Adrenal gland (tissue), 12 donors: ENCODE measurements around the gene UVRAG. TPM values are rescaled to one million over a fixed set of nuclear protein-coding genes. Genes with fewer than 3 reads are reported as not detected.

Source experiments
- DNase-seq, 7 donors: peaks; one replicate each; pipeline ENCODE4 v3.0.0-alpha.2; 2019 to 2020
- H3K27ac ChIP-seq, 5 donors: fragments of 200-600 bp; sonication (generic) in 4 of 5; 1 replicate in 3 of 5; 2 replicates in 2 of 5; pipeline versions ENCODE4 v1.5.1 to v1.8.0; 2016 to 2020; ENCODE audit warnings: mild to moderate bottlenecking in 1 of 5
- H3K27me3 ChIP-seq: fragments of 200-600 bp; 2 replicates; pipeline ENCODE4 v1.8.0; 2021
- H3K36me3 ChIP-seq, 2 donors: fragments of 200-600 bp; replicated peaks in 1 of 2; 1 replicate in 1 of 2; 2 replicates in 1 of 2; pipeline versions ENCODE4 v1.5.1 to v1.8.0; 2018 to 2022
- H3K4me1 ChIP-seq, 2 donors: fragments of 200-600 bp; replicated peaks in 1 of 2; 1 replicate in 1 of 2; 2 replicates in 1 of 2; pipeline versions ENCODE4 v1.5.1 to v1.8.0; 2018 to 2021
- H3K4me3 ChIP-seq, 4 donors: fragments of 200-600 bp; sonication (generic) in 3 of 4; one replicate each; pipeline ENCODE4 v1.5.1; 2016 to 2018
- H3K9me3 ChIP-seq, 3 donors: fragments of 200-600 bp; sonication (generic) in 1 of 3; replicated peaks in 1 of 3; 1 replicate in 2 of 3; 2 replicates in 1 of 3; pipeline versions ENCODE4 v1.5.1 to v1.8.0; 2016 to 2021
- CTCF ChIP-seq, 6 experiments: fragments of 450-650 bp in 4 of 6; fragments of 200-600 bp in 2 of 6; sonication (generic) in 1 of 6; IDR thresholded peaks; 1 replicate in 5 of 6; 2 replicates in 1 of 6; pipeline versions ENCODE4 v1.5.1 to v1.8.0; 2016 to 2021; ENCODE audit warnings: antibody characterized with exemption in 6 of 6, mild to moderate bottlenecking in 2 of 6, moderate library complexity in 1 of 6
- POLR2A ChIP-seq, 2 donors: fragments of 450-650 bp; IDR thresholded peaks; one replicate each; pipeline ENCODE4 v1.6.1; 2017; ENCODE audit warnings: antibody characterized with exemption in 2 of 2, mild to moderate bottlenecking in 2 of 2, moderate library complexity in 1 of 2
- WGBS, 4 donors: extraction: QIAGEN DNeasy Blood & Tissue Kit in 2 of 4; methylation state at CpG; one replicate each; pipeline versions ENCODE4 v1.1.5 to v1.1.7; 2013 to 2017; 5-methylcytosine and 5-hydroxymethylcytosine counted together
- intact Hi-C, 2 donors: fragments of 100-400 bp; cut with DNase I; formaldehyde crosslinking; loops; one replicate each; pipeline versions ENCODE4 v1.14.1 to v1.15.0; 2022 to 2023
- polyA plus RNA-seq, 3 donors: library from polyadenylated mRNA; stranded (reverse); fragments of 200-250 nt in 2 of 3; fragments of 350-450 nt in 1 of 3; fragmentation: Illumina TruSeq in 1 of 3; extraction: RNeasy Lipid Tissue Mini Kit (QIAGEN cat#74804) in 1 of 3; gene quantifications; one replicate each; pipeline ENCODE4 v1.2.3, GENCODE V29; 2013 to 2014
- total RNA-seq, 9 donors: library from RNA; depleted of rRNA in 4 of 9; stranded (reverse); fragments of >200 nt in 4 of 9; fragments of 120-200 nt in 1 of 9; fragmentation: NEBNext Ultra II Directional in 1 of 9; extraction: Animal tissue kit (Norgen Biotek cat#: 25700) in 1 of 9; gene quantifications; one replicate each; pipeline versions ENCODE4 v1.1.0 to v1.2.4, GENCODE V29; 2013 to 2023
- donor health status: healthy with polysubstance abuse.
- donor health status: Bipolar disorder and iron deficiency.
- donor health status: DM: yes; HTN: yes; CAD: no.
- donor health status: DM: no; HTN: no; CAD: no.
- donor health status: DM: no; HTN: no; CAD: no.
- donor health status: DM: yes; HTN: yes; CAD: no.

Gene UVRAG
- total and polyA plus RNA-seq, 12 donors, result 10.9 to 61.4 (median 28.5) TPM

- no peaks in the 10 kb centered on the region for H3K4me1 ChIP-seq
- H3K27ac ChIP-seq, result no peak overlapping the region
- WGBS, 4 donors, result 86 to 95% (median 90%) methylated on average over 3 to 11 of the region's 11 CpGs
- H3K36me3 ChIP-seq, result no peaks in the 10 kb centered on the region
- DNase-seq, result no peak
- H3K4me3 ChIP-seq, result no peak overlapping the region
- intact Hi-C loops, result no loop called here
- no peaks in the 10 kb centered on the region for H3K9me3 ChIP-seq
- TF ChIP-seq POLR2A (IDR thresholded peaks at IDR 0.05), result no peak
- no peak for TF ChIP-seq CTCF (IDR thresholded peaks at IDR 0.05)
- no peaks in the 10 kb centered on the region for H3K27me3 ChIP-seq
These were observed 348.4 kb downstream of the UVRAG start for GRCh38 chr11:76163289-76163880.

GRCh38 chr11:76164081-76164480 lies 349.1 kb downstream of the UVRAG start:
- H3K4me3 ChIP-seq, result no peak overlapping the region
- H3K4me1 ChIP-seq, result no peaks in the 10 kb centered on the region
- DNase-seq, result no peak
- WGBS, 4 donors, result 78 to 91% (median 87%) methylated on average over 6 to 13 of the region's 13 CpGs
- no peak overlapping the region for H3K27ac ChIP-seq
- intact Hi-C loops, result no loop called here
- H3K27me3 ChIP-seq, result no peaks in the 10 kb centered on the region
- H3K9me3 ChIP-seq, result no peaks in the 10 kb centered on the region
- no peaks in the 10 kb centered on the region for H3K36me3 ChIP-seq
- no peak for TF ChIP-seq POLR2A (IDR thresholded peaks at IDR 0.05)
- TF ChIP-seq CTCF (IDR thresholded peaks at IDR 0.05), result no peak

- 87 to 91% (median 89%) methylated on average over 44 to 50 of the region's 50 CpGs for WGBS, 4 donors
These were observed 350.1 kb downstream of the UVRAG start for GRCh38 chr11:76164861-76165751.

More at GRCh38 chr11:76164861-76165751, 350.1 kb downstream of the UVRAG start:
- TF ChIP-seq CTCF (IDR thresholded peaks at IDR 0.05) (no peak), POLR2A (IDR thresholded peaks at IDR 0.05) (no peak)
- Histone ChIP-seq H3K36me3 (no peaks in the 10 kb centered on the region), H3K27me3 (no peaks in the 10 kb centered on the region), H3K4me1 (no peaks in the 10 kb centered on the region), H3K27ac (no peak overlapping the region), H3K4me3 (no peak overlapping the region), H3K9me3 (no peaks in the 10 kb centered on the region)
- intact Hi-C loops, result no loop called here
- no peak for DNase-seq
